GM18505 (cell line): ENCODE results near the gene ADCK2.
"Not testable (repeated sequence)": the region's sequence is repeated elsewhere in the genome, so short reads cannot be mapped to it uniquely, and the experiment has no call there.

Experiments used
- ATAC-seq: cut with Tn5 transposase; IDR thresholded peaks from one replicate; pipeline ENCODE4 v1.9.1; 2021; ENCODE audit not compliant: unreplicated experiment
- POLR2A ChIP-seq: IDR thresholded peaks from 4 replicates; pipeline ENCODE4 v1.6.1; 2011; ENCODE audit warnings: borderline replicate concordance; ENCODE audit not compliant: insufficient read depth, insufficient read length; ENCODE audit errors: extremely low read depth

The ADCK2 gene

DNA sequence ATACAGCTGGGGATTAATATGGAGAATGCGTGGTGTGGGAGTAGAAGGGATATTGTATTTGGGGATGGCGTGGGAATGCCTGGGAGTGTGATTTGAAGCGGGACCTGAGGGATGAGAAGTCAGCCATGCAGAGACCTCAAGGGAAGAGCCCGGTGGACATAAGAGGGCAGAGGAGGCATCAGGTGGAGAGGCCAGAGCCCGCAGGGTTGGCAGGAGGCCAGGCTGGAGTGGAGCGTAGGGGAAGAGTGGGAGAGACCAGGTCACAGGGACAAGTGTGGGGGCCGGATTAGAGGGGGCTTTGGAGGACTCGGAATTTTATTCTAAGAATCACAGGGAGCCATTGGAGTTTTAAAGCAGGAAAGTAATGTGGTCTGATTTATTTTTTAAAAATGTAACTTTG lies 25.7 kb downstream of the ADCK2 start:
- TF ChIP-seq POLR2A = no peak
- no peak for ATAC-seq

GRCh38 chr7:140702774-140703173 lies 30.0 kb downstream of the ADCK2 start:
- TF ChIP-seq POLR2A = no peak
- ATAC-seq = no peak

- no peak for TF ChIP-seq POLR2A
- no peak for ATAC-seq
Observed at GRCh38 chr7:140704205-140704604, 31.5 kb downstream of the ADCK2 start.

GRCh38 chr7:140707132-140707531 lies 34.4 kb downstream of the ADCK2 start:
- TF ChIP-seq POLR2A = no peak

GRCh38 chr7:140708764-140709163 lies 36.0 kb downstream of the ADCK2 start:
- not testable (repeated sequence) for ATAC-seq

More at GRCh38 chr7:140707132-140707531, 34.4 kb downstream of the ADCK2 start:
- ATAC-seq = no peak

GRCh38 chr7:140712392-140712791 lies 39.6 kb downstream of the ADCK2 start:
- ATAC-seq = not testable (repeated sequence)

DNA sequence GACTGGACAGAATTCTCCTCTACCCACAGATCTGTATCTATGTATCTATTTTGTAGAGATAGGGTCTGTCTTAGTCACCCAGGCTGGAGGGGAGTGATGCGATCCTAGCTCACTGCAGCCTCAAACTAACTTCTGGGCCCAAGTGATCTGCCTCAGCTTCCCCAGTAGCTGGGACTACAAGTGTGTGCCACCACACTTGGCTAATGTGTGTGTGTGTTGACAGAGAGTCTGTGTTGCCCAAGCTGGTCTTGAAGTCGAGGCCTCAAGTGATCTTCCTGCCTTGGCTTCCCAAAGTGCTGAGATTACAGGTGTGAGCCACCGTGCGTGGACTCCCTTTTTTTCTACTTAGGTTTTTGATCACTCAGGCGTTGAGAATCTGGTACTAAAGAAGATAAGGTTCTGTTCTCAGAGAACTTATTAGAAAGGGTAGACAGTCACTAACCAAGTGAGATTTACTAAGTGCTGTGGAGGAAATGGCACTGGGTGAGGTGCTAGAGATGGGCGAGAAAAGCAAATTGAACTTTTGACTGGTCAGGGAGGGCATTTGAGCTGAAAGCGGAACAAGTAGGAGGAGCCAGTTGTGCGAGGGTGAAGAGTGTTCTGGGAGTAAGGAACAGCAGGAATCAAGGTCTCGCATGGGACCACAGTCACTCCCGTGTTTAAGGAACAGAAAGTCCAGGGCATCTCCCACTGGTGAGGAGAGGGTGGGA lies 41.7 kb downstream of the ADCK2 start:
- no peak for ATAC-seq
- TF ChIP-seq POLR2A = no peak

GRCh38 chr7:140719721-140720120 lies 47.0 kb downstream of the ADCK2 start:
- no peak for TF ChIP-seq POLR2A

DNA sequence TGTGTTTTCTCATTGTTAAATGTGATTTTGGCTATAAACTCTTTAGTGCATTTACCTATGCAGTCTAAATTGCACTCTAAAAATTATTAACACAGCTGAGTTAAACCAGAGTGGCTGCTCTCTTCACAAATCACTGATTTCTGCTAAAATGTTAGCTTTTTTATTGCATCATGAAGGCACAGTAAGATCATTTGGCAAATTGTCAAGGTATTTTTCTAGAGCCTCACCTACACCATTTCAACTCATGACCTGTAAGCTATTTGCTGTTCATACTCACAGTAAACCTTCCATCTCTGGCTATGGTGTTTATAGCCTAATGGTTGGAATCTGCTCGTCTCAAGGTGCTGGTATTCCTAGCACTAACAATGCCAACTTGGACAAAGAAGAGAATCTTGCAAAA lies 49.5 kb downstream of the ADCK2 start:
- no peak for ATAC-seq
- no peak for TF ChIP-seq POLR2A

More at GRCh38 chr7:140719721-140720120, 47.0 kb downstream of the ADCK2 start:
- ATAC-seq = no peak

DNA sequence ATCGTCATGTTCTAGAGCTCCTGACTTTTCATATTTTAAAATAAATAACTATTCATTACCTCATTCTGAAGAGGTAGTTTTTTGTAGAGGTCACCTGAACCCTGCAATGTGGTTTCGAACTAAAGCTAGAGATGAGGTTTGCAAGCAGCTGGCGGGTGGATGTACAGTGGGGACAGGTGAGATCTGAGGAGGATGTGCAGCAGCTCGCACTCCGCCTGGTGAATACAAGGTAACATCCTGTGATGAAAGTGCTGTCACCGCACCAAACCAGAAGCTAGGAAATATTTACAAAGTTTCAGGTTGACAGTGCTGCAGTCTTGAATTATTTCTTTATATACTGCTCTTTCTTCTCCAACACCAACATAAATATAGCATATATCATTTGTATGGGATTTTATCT lies 50.3 kb downstream of the ADCK2 start:
- no peak for ATAC-seq
- TF ChIP-seq POLR2A = no peak

- TF ChIP-seq POLR2A = no peak
- ATAC-seq = no peak
Observed at GRCh38 chr7:140723574-140723973, 50.8 kb downstream of the ADCK2 start.

GRCh38 chr7:140724706-140725105 lies 52.0 kb downstream of the ADCK2 start:
- TF ChIP-seq POLR2A = no peak
- no peak for ATAC-seq

- TF ChIP-seq POLR2A = no peak
- no peak for ATAC-seq
Observed at GRCh38 chr7:140726281-140726680, 53.5 kb downstream of the ADCK2 start.

GRCh38 chr7:140732416-140732815 lies 59.7 kb downstream of the ADCK2 start:
- no peak for ATAC-seq
- no peak for TF ChIP-seq POLR2A

GRCh38 chr7:140734096-140734495 lies 61.4 kb downstream of the ADCK2 start:
- ATAC-seq = no peak
- TF ChIP-seq POLR2A = no peak
